Omental fat pad (tissue), 4 donors: ENCODE measurements around the gene RBM26. TPM values are rescaled to one million over a fixed set of nuclear protein-coding genes. Genes with fewer than 3 reads are reported as not detected.
"Not testable (repeated sequence)": the region's sequence is repeated elsewhere in the genome, so short reads cannot be mapped to it uniquely, and the experiment has no call there.

Experiments used
- ATAC-seq: fragments of 150-250 bp; one replicate; pipeline ENCODE4 v1.9.1; 2016; ENCODE audit warnings: mild to moderate bottlenecking, moderate library complexity; ENCODE audit not compliant: low FRiP score
- DNase-seq: peaks from one replicate; pipeline ENCODE4 v3.0.0-alpha.2; 2019; ENCODE audit warnings: low spot score
- total RNA-seq, 4 donors: library from RNA; depleted of rRNA; stranded (reverse); fragments of >200 nt; gene quantifications; one replicate each; pipeline ENCODE4 v1.1.0, GENCODE V29; 2016
- TF ChIP-seq, protein P1 (sequence below), 3 donors: fragments of 450-650 bp; IDR thresholded peaks; one replicate each; pipeline ENCODE4 v1.5.1; 2016 to 2017; ENCODE audit warnings: antibody characterized with exemption in 3 of 3, mild to moderate bottlenecking in 3 of 3, moderate library complexity in 2 of 3

RBM26 gene
- total RNA-seq, 4 donors from 2014 or later, result 23.6 to 49.5 (median 34.1) TPM

DNA sequence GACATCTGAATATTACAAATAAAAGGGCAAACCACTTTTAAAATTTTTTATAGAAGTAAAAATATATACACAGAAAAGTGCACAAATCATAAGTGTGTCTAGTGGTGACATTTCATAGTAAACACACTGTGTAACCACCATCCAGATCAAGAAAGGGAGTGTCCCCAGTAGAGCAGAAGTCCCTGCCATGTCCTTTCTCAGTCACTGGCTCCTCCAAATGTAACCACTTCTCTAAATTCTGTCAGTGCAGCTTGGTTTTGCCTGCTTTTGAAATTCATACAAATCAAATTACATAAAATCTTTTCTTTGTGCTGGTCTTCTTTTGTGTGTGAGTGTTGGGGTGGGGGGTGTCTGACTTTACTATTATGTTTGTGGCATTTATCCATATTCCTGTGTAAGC, 116.5 kb downstream of the RBM26 start:
- ATAC-seq, result no peak
- DNase-seq, result no peak
- TF ChIP-seq, protein P1, sequence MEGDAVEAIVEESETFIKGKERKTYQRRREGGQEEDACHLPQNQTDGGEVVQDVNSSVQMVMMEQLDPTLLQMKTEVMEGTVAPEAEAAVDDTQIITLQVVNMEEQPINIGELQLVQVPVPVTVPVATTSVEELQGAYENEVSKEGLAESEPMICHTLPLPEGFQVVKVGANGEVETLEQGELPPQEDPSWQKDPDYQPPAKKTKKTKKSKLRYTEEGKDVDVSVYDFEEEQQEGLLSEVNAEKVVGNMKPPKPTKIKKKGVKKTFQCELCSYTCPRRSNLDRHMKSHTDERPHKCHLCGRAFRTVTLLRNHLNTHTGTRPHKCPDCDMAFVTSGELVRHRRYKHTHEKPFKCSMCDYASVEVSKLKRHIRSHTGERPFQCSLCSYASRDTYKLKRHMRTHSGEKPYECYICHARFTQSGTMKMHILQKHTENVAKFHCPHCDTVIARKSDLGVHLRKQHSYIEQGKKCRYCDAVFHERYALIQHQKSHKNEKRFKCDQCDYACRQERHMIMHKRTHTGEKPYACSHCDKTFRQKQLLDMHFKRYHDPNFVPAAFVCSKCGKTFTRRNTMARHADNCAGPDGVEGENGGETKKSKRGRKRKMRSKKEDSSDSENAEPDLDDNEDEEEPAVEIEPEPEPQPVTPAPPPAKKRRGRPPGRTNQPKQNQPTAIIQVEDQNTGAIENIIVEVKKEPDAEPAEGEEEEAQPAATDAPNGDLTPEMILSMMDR (IDR thresholded peaks at IDR 0.05), result no peak

DNA sequence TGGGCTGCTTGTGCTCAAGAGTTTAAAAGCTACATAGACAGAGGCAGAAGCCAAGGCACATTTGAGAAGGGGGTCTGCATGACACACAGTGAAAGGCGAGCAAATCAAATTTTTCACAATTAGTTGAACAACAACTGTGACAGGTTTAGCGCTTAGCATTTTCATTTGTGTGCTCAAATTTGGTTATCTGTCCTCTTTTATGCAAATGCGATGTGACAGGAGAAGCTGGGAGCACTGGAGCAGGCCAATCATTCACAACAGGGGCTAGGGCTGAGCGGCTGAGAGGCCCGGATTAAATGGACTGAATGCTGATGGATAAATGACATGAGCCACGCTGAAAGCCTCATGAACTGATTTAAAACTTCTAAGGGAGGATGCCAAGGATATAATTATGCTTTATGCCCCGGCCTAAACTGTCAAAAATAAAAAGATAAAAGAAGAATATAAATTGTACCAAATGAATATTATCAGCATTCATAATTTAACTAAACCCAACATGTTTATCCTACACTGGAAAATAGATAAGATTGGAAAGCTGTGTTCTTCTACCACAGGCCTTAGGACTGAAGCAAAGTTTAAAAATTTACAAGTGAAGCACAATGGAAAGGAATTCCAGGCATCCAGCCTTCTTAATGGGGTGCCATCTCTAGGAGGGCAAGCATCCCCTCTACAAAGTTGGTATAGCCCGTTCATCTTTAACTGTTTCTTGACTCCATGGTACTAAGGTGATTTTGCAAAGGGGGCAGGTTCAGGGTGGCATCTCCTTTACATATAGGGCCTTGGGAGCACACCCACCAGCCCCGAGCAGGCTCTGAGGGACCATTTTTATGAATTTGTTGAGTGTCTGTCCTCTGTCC, 117.9 kb downstream of the RBM26 start:
- ATAC-seq, result no peak
- TF ChIP-seq, protein P1 (IDR thresholded peaks at IDR 0.05), result no peak
- no peak for DNase-seq

DNA sequence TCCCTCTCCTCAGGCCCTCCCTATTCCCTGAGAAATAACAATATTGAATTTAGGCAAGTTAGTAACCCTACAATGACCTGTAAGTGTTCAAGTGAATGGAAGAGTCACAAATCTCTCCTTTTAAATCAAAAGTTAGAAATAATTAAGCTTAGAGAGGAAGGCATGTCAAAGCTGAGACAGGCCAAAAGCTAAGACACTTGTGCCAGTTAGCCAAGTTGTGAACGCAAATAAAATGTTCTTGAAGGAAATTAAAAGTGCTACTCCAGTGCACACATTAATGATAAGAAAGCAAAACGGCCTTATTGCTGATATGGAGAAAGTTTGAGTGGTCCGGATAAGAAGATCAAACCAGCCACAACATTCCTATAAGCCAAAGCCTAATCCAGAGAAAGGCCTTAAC, 120.9 kb downstream of the RBM26 start:
- DNase-seq (no peak), ATAC-seq (no peak)
- TF ChIP-seq, protein P1 (IDR thresholded peaks at IDR 0.05), result no peak

DNA sequence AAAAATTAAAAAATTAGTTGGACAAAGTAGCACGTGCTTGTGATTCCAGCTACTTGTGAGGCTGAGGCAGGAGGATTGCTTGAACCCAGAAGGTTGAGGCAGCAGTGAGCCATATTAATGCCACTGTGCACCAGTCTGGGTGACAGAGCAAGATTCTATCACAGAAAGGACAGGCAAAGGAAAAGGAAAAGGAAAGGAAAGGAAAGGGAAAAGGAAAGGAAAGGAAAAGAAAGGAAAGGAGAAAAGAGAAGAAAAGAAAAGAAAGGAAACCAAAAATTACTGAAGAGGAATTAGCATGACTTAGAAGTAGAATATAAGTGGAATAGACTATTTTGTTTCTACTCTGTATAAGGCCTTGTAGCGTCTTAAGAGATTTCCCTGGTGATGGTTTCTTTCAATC, 122.3 kb downstream of the RBM26 start:
- DNase-seq (no peak), ATAC-seq (no peak)
- TF ChIP-seq, protein P1 (IDR thresholded peaks at IDR 0.05), result no peak

DNA sequence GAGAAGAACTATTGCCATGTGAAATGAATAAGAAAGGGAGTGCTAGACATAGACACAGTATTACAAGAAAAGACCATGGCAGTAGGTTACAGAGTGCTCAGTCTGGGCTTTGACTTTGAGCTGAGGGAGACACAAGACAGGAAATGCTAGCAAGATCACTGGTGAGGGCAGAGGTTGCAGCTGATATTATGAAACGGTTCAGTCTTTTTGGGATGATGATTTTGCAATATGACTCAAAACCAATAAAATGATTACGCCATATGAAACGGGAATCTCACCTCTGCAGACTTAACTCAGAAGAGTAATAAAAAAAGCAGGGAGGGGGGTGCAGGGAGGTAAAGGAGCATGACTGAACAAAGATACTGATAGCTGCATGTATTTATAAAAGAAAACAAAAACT, 123.1 kb downstream of the RBM26 start:
- DNase-seq, result no peak
- ATAC-seq, result no peak
- TF ChIP-seq, protein P1 (IDR thresholded peaks at IDR 0.05), result no peak

DNA sequence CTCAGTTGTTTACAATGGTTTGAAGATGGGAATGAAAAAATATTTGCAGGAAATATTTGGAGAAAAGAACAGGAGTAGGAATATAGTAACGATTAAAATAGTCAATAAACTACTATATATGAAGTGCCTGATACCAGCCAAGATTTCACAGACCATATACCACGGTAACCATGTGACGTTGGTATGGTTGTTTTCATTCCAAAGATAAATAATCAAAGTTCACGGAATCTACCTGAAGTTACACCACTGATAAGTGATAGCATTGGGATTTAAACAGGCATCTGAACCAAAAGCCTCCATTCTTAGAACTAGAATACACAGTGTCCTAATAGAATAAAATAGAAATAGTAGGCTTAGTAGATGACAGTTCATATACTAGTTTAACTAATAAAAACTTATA, 123.5 kb downstream of the RBM26 start:
- TF ChIP-seq, protein P1 (IDR thresholded peaks at IDR 0.05), result no peak
- no peak for ATAC-seq
- no peak for DNase-seq

DNA sequence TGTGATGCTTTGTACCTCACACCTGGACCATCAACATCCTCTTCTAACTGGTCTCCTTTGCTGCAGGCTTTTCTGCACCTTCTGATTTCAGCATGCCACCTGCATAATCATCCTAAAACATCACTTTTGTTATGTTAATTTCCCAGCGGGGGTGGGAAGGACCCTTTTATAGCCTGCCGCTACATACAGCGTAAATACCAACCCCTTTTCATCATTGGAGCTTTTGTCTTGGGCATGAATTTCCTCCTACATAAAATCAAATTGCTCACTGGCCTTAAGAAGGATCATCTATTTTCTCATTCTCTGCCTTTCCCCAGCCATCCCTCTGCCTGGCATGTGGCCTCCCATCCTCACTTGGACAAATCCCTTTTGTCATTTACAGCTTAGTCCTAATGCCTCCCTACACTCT, 124.7 kb downstream of the RBM26 start:
- no peak for DNase-seq
- TF ChIP-seq, protein P1 (IDR thresholded peaks at IDR 0.05), result no peak
- ATAC-seq, result no peak

DNA sequence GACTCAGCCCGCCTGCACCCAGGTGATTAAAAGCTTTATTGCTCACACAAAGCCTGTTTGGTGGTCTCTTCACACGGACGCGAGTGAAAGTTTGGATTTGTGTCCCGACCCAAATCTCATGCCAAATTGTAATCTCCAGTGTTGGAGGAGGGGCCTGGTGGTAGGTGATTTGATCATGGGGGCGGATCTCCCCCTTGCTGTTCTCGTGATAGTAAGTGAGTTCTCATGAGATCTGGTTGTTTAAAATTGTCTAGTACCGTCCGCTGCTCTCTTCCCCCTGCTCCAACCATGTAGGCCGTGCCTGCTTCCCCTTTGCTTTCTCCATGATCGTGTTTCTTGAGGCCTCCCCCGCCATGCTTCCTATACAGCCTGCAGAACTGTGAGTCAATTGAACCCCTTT, 126.3 kb downstream of the RBM26 start:
- ATAC-seq, DNase-seq: not testable (repeated sequence)
